ENCODE results near the gene ADAMTSL1.

The ADAMTSL1 gene

GRCh38 chr9:18461496-18461895 is 12.5 kb upstream of the ADAMTSL1 start:
- DNase-seq (ENCODE audit: low spot score): no peak

- DNase-seq (ENCODE audit: low spot score): no peak
Observed at GRCh38 chr9:18463991-18464390, 10.0 kb upstream of the ADAMTSL1 start.

- no peak for DNase-seq (ENCODE audit: low spot score)
Observed at GRCh38 chr9:18466101-18466500, 7.9 kb upstream of the ADAMTSL1 start.

- DNase-seq (ENCODE audit: low spot score): no peak
Observed at GRCh38 chr9:18467696-18468095, 6.3 kb upstream of the ADAMTSL1 start.

- DNase-seq (ENCODE audit: low spot score): no peak
Observed at GRCh38 chr9:18472435-18472834, 1.5 kb upstream of the ADAMTSL1 start.

- DNase-seq (ENCODE audit: low spot score): no peak
Observed at GRCh38 chr9:18472841-18473251, 1.1 kb upstream of the ADAMTSL1 start.

- DNase-seq (ENCODE audit: low spot score): no peak
Observed at GRCh38 chr9:18474783-18475182, 830 bp downstream of the ADAMTSL1 start.

- no peak for DNase-seq (ENCODE audit: low spot score)
Observed at GRCh38 chr9:18477121-18477660, 3.2 kb downstream of the ADAMTSL1 start.

- DNase-seq (ENCODE audit: low spot score): no peak
Observed at GRCh38 chr9:18477719-18478118, 3.8 kb downstream of the ADAMTSL1 start.

GRCh38 chr9:18478501-18479361 is 4.8 kb downstream of the ADAMTSL1 start:
- DNase-seq (ENCODE audit: low spot score): no peak

- DNase-seq (ENCODE audit: low spot score): no peak
Observed at GRCh38 chr9:18479405-18479804, 5.5 kb downstream of the ADAMTSL1 start.

- DNase-seq (ENCODE audit: low spot score): no peak
Observed at GRCh38 chr9:18480662-18481093, 6.7 kb downstream of the ADAMTSL1 start.

GRCh38 chr9:18482371-18482770 is 8.4 kb downstream of the ADAMTSL1 start:
- no peak for DNase-seq (ENCODE audit: low spot score)

- DNase-seq (ENCODE audit: low spot score): no peak
Observed at GRCh38 chr9:18485714-18486113, 11.8 kb downstream of the ADAMTSL1 start.

- no peak for DNase-seq (ENCODE audit: low spot score)
Observed at GRCh38 chr9:18487611-18488010, 13.7 kb downstream of the ADAMTSL1 start.

GRCh38 chr9:18488886-18489285 is 14.9 kb downstream of the ADAMTSL1 start:
- DNase-seq (ENCODE audit: low spot score): no peak

GRCh38 chr9:18489861-18490260 is 15.9 kb downstream of the ADAMTSL1 start:
- no peak for DNase-seq (ENCODE audit: low spot score)

- DNase-seq (ENCODE audit: low spot score): no peak
Observed at GRCh38 chr9:18490641-18491370, 16.9 kb downstream of the ADAMTSL1 start.

- no peak for DNase-seq (ENCODE audit: low spot score)
Observed at GRCh38 chr9:18492612-18493011, 18.7 kb downstream of the ADAMTSL1 start.

GRCh38 chr9:18493451-18493993 is 19.6 kb downstream of the ADAMTSL1 start:
- no peak for DNase-seq (ENCODE audit: low spot score)

GRCh38 chr9:18495065-18495464 is 21.1 kb downstream of the ADAMTSL1 start:
- no peak for DNase-seq (ENCODE audit: low spot score)

GRCh38 chr9:18496256-18497000 is 22.5 kb downstream of the ADAMTSL1 start:
- DNase-seq (ENCODE audit: low spot score): no peak

Data from CD4-positive, alpha-beta T cell treated with Interleukin-6 at 100 ng/mL for 8 hours (primary cell).